Vagina (tissue), 2 donors: ENCODE results near the gene NF2.

Experiments
- POLR2A ChIP-seq, 2 donors: fragments of 450-650 bp; IDR thresholded peaks; one replicate each; pipeline ENCODE4 v1.6.1; 2017; ENCODE audit warnings: antibody characterized with exemption in 2 of 2, mild to moderate bottlenecking in 2 of 2, moderate library complexity in 2 of 2
- POLR2AphosphoS5 ChIP-seq, 2 donors: sonication (generic); formaldehyde crosslinking; IDR thresholded peaks; one replicate each; pipeline ENCODE4 v1.9.0; 2017; ENCODE audit warnings: antibody characterized with exemption in 2 of 2, mild to moderate bottlenecking in 2 of 2, low read depth in 1 of 2; ENCODE audit not compliant: insufficient read depth in 1 of 2

DNA sequence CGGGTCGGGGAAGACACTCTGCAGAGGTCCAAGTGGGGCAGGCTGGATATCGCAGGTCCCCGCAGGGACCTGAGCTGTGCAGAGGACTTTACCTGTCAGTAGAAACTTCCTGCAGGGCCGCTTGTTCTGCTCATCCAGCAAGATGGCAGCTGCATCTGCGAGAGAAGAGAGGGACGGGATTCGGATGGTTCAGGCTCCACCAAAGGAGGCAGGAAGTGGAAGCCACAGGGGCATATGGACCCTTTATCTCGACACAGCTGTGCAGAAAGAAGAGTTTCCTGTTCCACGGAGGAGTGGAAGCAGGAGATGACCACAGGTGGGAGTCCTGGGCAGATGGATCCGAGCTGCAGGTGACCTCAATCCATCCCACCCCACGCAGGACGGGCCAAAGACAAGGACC, 138.9 kb downstream of the NF2 start:
- TF ChIP-seq POLR2A (IDR thresholded peaks at IDR 0.05) (no peak), POLR2AphosphoS5 (IDR thresholded peaks at IDR 0.05; ENCODE audit: insufficient read depth in 1 of 2, low read depth in 1 of 2) (no peak)
